Ishikawa (cell line): Measurements from ENCODE around the gene TEAD1.

Experiments used
- EP300 ChIP-seq: IDR thresholded peaks from 2 replicates; pipeline ENCODE4 v1.6.1; 2012; ENCODE audit warnings: borderline replicate concordance
- NFIC ChIP-seq: IDR thresholded peaks from 2 replicates; pipeline ENCODE4 v1.6.1; 2012
- RAD21 ChIP-seq: IDR thresholded peaks from 2 replicates; pipeline ENCODE4 v1.6.1; 2012; ENCODE audit warnings: low read depth
- REST ChIP-seq: IDR thresholded peaks from 2 replicates; pipeline ENCODE4 v1.6.1; 2012; ENCODE audit warnings: low read depth, mild to moderate bottlenecking
- TAF1 ChIP-seq: IDR thresholded peaks from 2 replicates; pipeline ENCODE4 v1.6.1; 2012; ENCODE audit warnings: low read depth, mild to moderate bottlenecking
- TCF12 ChIP-seq: IDR thresholded peaks from 2 replicates; pipeline ENCODE4 v1.6.1; 2012; ENCODE audit warnings: low read depth
- YY1 ChIP-seq: IDR thresholded peaks from 2 replicates; pipeline ENCODE4 v1.6.1; 2012; ENCODE audit warnings: low read depth
- TF ChIP-seq, protein P1 (sequence below): IDR thresholded peaks from 2 replicates; pipeline ENCODE4 v1.6.1; 2012

DNA sequence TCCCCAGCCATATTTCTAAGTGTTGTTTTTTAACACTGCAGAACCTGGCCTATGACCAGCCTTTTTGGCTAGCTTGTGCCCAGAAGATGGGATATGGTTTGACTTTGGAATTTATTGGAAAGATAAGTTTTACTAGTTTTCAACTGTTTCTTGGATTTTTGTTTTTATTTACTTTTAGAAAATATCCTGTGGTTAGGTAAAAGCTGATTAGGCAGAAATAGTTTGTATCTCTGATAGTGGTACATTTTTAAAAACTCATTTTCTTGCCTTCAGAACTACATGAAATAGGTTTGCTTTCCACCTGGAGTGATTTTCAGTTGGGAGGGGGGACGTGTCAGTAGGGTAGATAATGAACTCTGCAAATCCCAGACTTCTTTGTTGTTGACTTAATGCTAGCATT is 243.6 kb downstream of the TEAD1 start:
- no peak for TF ChIP-seq REST
- TF ChIP-seq, protein P1, sequence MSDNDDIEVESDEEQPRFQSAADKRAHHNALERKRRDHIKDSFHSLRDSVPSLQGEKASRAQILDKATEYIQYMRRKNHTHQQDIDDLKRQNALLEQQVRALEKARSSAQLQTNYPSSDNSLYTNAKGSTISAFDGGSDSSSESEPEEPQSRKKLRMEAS: no peak
- no peak for TF ChIP-seq TCF12
- TF ChIP-seq RAD21: no peak
- no peak for TF ChIP-seq NFIC
- no peak for TF ChIP-seq YY1
- TF ChIP-seq TAF1: no peak
- no peak for TF ChIP-seq EP300
